DND-41 (cell line): Measurements from ENCODE around the gene MRAP2.

ENCODE experiments used
- EZH2 ChIP-seq: IDR thresholded peaks from 3 replicates; pipeline ENCODE4 v1.6.1; 2012; ENCODE audit warnings: borderline replicate concordance, low read depth, mild to moderate bottlenecking, moderate library complexity, low read length, inconsistent platforms; ENCODE audit not compliant: severe bottlenecking
- TF ChIP-seq, protein P1 (sequence below): IDR thresholded peaks from 2 replicates; pipeline ENCODE4 v1.5.1; 2012; ENCODE audit warnings: borderline replicate concordance, low read length, moderate library complexity, mild to moderate bottlenecking; ENCODE audit not compliant: poor library complexity, severe bottlenecking; ENCODE audit errors: extremely low read depth

DNA sequence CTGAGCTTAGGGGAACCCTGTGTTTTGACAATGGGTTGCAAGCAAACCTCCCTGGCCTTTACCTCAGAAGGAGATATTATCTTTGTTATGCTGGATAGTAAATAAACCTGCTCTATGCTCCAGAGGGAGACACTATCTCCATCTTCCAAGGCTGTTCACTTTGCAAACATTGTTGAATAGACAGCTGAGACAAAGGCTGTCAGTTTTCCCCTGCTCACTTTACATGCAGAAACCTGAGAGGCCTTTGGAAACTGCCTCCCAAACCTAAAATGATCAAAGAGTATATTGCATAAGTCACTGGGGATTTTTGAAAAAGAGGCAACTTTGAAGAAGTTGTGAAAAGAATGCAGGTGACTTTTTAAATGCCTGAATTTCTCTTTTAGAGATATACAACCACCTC is 61.6 kb downstream of the MRAP2 start:
- TF ChIP-seq, protein P1, sequence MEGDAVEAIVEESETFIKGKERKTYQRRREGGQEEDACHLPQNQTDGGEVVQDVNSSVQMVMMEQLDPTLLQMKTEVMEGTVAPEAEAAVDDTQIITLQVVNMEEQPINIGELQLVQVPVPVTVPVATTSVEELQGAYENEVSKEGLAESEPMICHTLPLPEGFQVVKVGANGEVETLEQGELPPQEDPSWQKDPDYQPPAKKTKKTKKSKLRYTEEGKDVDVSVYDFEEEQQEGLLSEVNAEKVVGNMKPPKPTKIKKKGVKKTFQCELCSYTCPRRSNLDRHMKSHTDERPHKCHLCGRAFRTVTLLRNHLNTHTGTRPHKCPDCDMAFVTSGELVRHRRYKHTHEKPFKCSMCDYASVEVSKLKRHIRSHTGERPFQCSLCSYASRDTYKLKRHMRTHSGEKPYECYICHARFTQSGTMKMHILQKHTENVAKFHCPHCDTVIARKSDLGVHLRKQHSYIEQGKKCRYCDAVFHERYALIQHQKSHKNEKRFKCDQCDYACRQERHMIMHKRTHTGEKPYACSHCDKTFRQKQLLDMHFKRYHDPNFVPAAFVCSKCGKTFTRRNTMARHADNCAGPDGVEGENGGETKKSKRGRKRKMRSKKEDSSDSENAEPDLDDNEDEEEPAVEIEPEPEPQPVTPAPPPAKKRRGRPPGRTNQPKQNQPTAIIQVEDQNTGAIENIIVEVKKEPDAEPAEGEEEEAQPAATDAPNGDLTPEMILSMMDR = no peak
- TF ChIP-seq EZH2 = no peak
